Measurements from ENCODE around the gene CIT.
A peak's percentile ranks its signal among the peaks of the same experiment; 100 is the strongest.

Gene CIT

GRCh38 chr12:119804011-119804641 is 73.0 kb downstream of the CIT start:
- peak; percentile 42 for DNase-seq (ENCODE audit: low read depth)

GRCh38 chr12:119803381-119803791 is 73.7 kb downstream of the CIT start:
- peak; percentile 69 for DNase-seq (ENCODE audit: low read depth)

- DNase-seq (ENCODE audit: low read depth) = peak; percentile 72
Observed at GRCh38 chr12:119802472-119802871, 74.6 kb downstream of the CIT start.

GRCh38 chr12:119797090-119797489 is 80.0 kb downstream of the CIT start:
- no peak for DNase-seq (ENCODE audit: low read depth)

- no peak for DNase-seq (ENCODE audit: low read depth)
Observed at GRCh38 chr12:119796292-119796691, 80.8 kb downstream of the CIT start.

GRCh38 chr12:119791453-119791852 is 85.7 kb downstream of the CIT start:
- DNase-seq (ENCODE audit: low read depth) = no peak

GRCh38 chr12:119788786-119789185 is 88.3 kb downstream of the CIT start:
- DNase-seq (ENCODE audit: low read depth) = peak; percentile 52

GRCh38 chr12:119786539-119786938 is 90.6 kb downstream of the CIT start:
- no peak for DNase-seq (ENCODE audit: low read depth)

GRCh38 chr12:119784673-119785072 is 92.4 kb downstream of the CIT start:
- DNase-seq (ENCODE audit: low read depth) = no peak

- no peak for DNase-seq (ENCODE audit: low read depth)
Observed at GRCh38 chr12:119783787-119784186, 93.3 kb downstream of the CIT start.

GRCh38 chr12:119781804-119782203 is 95.3 kb downstream of the CIT start:
- DNase-seq (ENCODE audit: low read depth) = peak; percentile 3

GRCh38 chr12:119780786-119781434 is 96.2 kb downstream of the CIT start:
- peak; percentile 52 for DNase-seq (ENCODE audit: low read depth)

GRCh38 chr12:119775246-119775895 is 101.7 kb downstream of the CIT start:
- DNase-seq (ENCODE audit: low read depth) = no peak

- DNase-seq (ENCODE audit: low read depth) = no peak
Observed at GRCh38 chr12:119772431-119772830, 104.7 kb downstream of the CIT start.

- no peak for DNase-seq (ENCODE audit: low read depth)
Observed at GRCh38 chr12:119770146-119770545, 107.0 kb downstream of the CIT start.

- no peak for DNase-seq (ENCODE audit: low read depth)
Observed at GRCh38 chr12:119762619-119763018, 114.5 kb downstream of the CIT start.

GRCh38 chr12:119758722-119759121 is 118.4 kb downstream of the CIT start:
- no peak for DNase-seq (ENCODE audit: low read depth)

- no peak for DNase-seq (ENCODE audit: low read depth)
Observed at GRCh38 chr12:119758234-119758633, 118.9 kb downstream of the CIT start.

GRCh38 chr12:119751961-119752360 is 125.2 kb downstream of the CIT start:
- no peak for DNase-seq (ENCODE audit: low read depth)

- DNase-seq (ENCODE audit: low read depth) = peak; percentile 22
Observed at GRCh38 chr12:119749666-119750065, 127.5 kb downstream of the CIT start.

GRCh38 chr12:119748497-119748896 is 128.6 kb downstream of the CIT start:
- DNase-seq (ENCODE audit: low read depth) = no peak

GRCh38 chr12:119746169-119746568 is 131.0 kb downstream of the CIT start:
- no peak for DNase-seq (ENCODE audit: low read depth)

GRCh38 chr12:119744900-119745606 is 132.1 kb downstream of the CIT start:
- no peak for DNase-seq (ENCODE audit: low read depth)

Data from amniotic epithelial cell (primary cell).